ENCODE measurements around the gene REC8.

DNA sequence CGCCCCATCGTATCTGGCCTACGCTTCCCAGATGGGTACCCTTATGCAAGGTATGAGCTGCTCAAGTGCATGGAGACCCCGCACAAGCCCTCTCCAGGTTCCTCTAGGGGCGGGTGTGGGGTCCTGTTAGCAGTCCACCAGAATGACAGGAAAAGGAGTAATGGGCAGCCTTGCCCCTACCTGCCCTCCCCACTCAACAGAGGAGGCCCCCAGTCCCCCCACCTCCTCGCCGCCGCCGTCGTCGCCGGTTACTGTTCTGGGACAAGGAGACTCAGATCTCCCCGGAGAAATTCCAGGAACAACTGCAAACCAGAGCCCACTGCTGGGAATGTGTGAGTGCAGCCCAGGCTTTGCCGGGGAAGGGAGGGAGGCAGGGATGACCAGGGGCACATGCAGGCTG, 6.0 kb downstream of the REC8 start:
- TF ChIP-seq, protein P1, sequence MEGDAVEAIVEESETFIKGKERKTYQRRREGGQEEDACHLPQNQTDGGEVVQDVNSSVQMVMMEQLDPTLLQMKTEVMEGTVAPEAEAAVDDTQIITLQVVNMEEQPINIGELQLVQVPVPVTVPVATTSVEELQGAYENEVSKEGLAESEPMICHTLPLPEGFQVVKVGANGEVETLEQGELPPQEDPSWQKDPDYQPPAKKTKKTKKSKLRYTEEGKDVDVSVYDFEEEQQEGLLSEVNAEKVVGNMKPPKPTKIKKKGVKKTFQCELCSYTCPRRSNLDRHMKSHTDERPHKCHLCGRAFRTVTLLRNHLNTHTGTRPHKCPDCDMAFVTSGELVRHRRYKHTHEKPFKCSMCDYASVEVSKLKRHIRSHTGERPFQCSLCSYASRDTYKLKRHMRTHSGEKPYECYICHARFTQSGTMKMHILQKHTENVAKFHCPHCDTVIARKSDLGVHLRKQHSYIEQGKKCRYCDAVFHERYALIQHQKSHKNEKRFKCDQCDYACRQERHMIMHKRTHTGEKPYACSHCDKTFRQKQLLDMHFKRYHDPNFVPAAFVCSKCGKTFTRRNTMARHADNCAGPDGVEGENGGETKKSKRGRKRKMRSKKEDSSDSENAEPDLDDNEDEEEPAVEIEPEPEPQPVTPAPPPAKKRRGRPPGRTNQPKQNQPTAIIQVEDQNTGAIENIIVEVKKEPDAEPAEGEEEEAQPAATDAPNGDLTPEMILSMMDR (conservative IDR thresholded peaks at IDR 0.05 in 1 of 2, IDR thresholded peaks at IDR 0.05 in 1 of 2; ENCODE audit: extremely low read depth in 1 of 2, insufficient read depth in 1 of 2, low read depth in 1 of 2, low read length in 2 of 2), result no peak
- TF ChIP-seq EZH2 (IDR thresholded peaks at IDR 0.05; ENCODE audit: borderline replicate concordance, low read length), result no peak
